Mesendoderm (in vitro differentiated cells): ENCODE data around the gene EIF5A2. TPM values are rescaled to one million over a fixed set of nuclear protein-coding genes. Genes with fewer than 3 reads are reported as not detected.

Experiments
- DNase-seq: peaks from one replicate; pipeline ENCODE4 v3.0.0; 2013
- H2AK5ac ChIP-seq: 2 replicates; pipeline ENCODE4 v1.6.1; 2013; ENCODE audit warnings: low read length, inconsistent platforms
- H2BK120ac ChIP-seq: 2 replicates; pipeline ENCODE4 v1.6.1; 2013; ENCODE audit warnings: low read depth, mild to moderate bottlenecking, low read length, moderate library complexity, mixed read lengths
- H2BK15ac ChIP-seq: replicated peaks from 2 replicates; pipeline ENCODE4 v1.6.1; 2013; ENCODE audit warnings: low read depth, mild to moderate bottlenecking, moderate library complexity
- H2BK5ac ChIP-seq: 2 replicates; pipeline ENCODE4 v1.6.1; 2013; ENCODE audit warnings: low read length, inconsistent platforms
- H3K18ac ChIP-seq: 2 replicates; pipeline ENCODE4 v1.6.1; 2013; ENCODE audit warnings: mild to moderate bottlenecking, low read length, mixed read lengths
- H3K23ac ChIP-seq: one replicate; pipeline ENCODE4 v1.6.1; 2013; ENCODE audit warnings: low read length
- H3K27ac ChIP-seq: 2 replicates; pipeline ENCODE4 v1.5.1; 2013; ENCODE audit warnings: low read depth, mild to moderate bottlenecking, inconsistent platforms, low read length, moderate library complexity
- H3K27me3 ChIP-seq: 2 replicates; pipeline ENCODE4 v1.6.1; 2013; ENCODE audit warnings: low read length, control low read depth, mild to moderate bottlenecking, inconsistent platforms; ENCODE audit not compliant: insufficient read depth, poor library complexity
- H3K36me3 ChIP-seq: 2 replicates; pipeline ENCODE4 v1.6.1; 2013; ENCODE audit warnings: low read length, inconsistent platforms; ENCODE audit not compliant: control insufficient read depth, insufficient read depth
- H3K4ac ChIP-seq: one replicate; pipeline ENCODE4 v1.6.1; 2013; ENCODE audit warnings: low read depth, mild to moderate bottlenecking, low read length, moderate library complexity
- H3K4me1 ChIP-seq: 2 replicates; pipeline ENCODE4 v1.6.1; 2013; ENCODE audit warnings: low read depth, low read length, inconsistent platforms; ENCODE audit not compliant: control insufficient read depth
- H3K4me2 ChIP-seq: 2 replicates; pipeline ENCODE4 v1.6.1; 2013; ENCODE audit warnings: low read length
- H3K4me3 ChIP-seq: 2 replicates; pipeline ENCODE4 v1.5.1; 2013; ENCODE audit warnings: mild to moderate bottlenecking, low read length
- H3K56ac ChIP-seq: one replicate; pipeline ENCODE4 v1.6.1; 2013; ENCODE audit warnings: low read length
- H3K79me1 ChIP-seq: 2 replicates; pipeline ENCODE4 v1.6.1; 2013; ENCODE audit warnings: low read length, inconsistent platforms
- H3K79me2 ChIP-seq: 2 replicates; pipeline ENCODE4 v1.6.1; 2013; ENCODE audit warnings: mild to moderate bottlenecking, low read length; ENCODE audit not compliant: control insufficient read depth, insufficient read depth
- H3K9ac ChIP-seq: 2 replicates; pipeline ENCODE4 v1.6.1; 2013; ENCODE audit warnings: low read length, inconsistent platforms
- H4K5ac ChIP-seq: one replicate; pipeline ENCODE4 v1.6.1; 2013; ENCODE audit warnings: low read length
- H4K8ac ChIP-seq: one replicate; pipeline ENCODE4 v1.6.1; 2013; ENCODE audit warnings: low read depth, mild to moderate bottlenecking, control low read depth, low read length, moderate library complexity
- WGBS: extraction: QIAGEN DNeasy Blood & Tissue Kit; methylation state at CpG from one replicate; pipeline ENCODE4 v1.1.7; 2013; ENCODE audit warnings: low lambda C conversion rate, missing lambda C conversion rate; ENCODE audit not compliant: insufficient coverage; ENCODE audit errors: extremely low coverage; 5-methylcytosine and 5-hydroxymethylcytosine counted together
- polyA plus RNA-seq, 2 experiments: library from polyadenylated mRNA; stranded (reverse); fragments of 200-250 nt; gene quantifications; one replicate each; pipeline ENCODE4 v1.2.3, GENCODE V29; 2013

EIF5A2 gene
- 9.2 TPM for polyA plus RNA-seq (2013, experiment 1 of 2)
- 9.6 TPM for polyA plus RNA-seq (2013, experiment 2 of 2)

- H3K79me1 ChIP-seq = no peaks in the 10 kb centered on the region
- H2BK5ac ChIP-seq = no peak within 1 kb of the TSS
- peak within 1 kb of the TSS; percentile 63 for H3K18ac ChIP-seq
- H3K56ac ChIP-seq = peak within 1 kb of the TSS; percentile 91
- H3K27me3 ChIP-seq = no peaks in the 10 kb centered on the region
- no peaks in the 10 kb centered on the region for H3K79me2 ChIP-seq
- peak within 1 kb of the TSS; percentile 86 for H3K4me2 ChIP-seq
- peak within 1 kb of the TSS; percentile 87 for H3K9ac ChIP-seq
- DNase-seq = peak; percentile 98
- H2BK120ac ChIP-seq = no peak within 1 kb of the TSS
- no peak within 1 kb of the TSS for H4K8ac ChIP-seq
- no peak within 1 kb of the TSS for H2BK15ac ChIP-seq
- H3K4me1 ChIP-seq = no peaks in the 10 kb centered on the region
- H2AK5ac ChIP-seq = no peak within 1 kb of the TSS
- no peaks in the 10 kb centered on the region for H3K36me3 ChIP-seq
- no peak within 1 kb of the TSS for H3K23ac ChIP-seq
- no peak within 1 kb of the TSS for H4K5ac ChIP-seq
- no peak within 1 kb of the TSS for H3K27ac ChIP-seq
- no CpG with 5 or more reads among the region's 73 CpGs for WGBS
- no peak within 1 kb of the TSS for H3K4ac ChIP-seq
- peak within 1 kb of the TSS; percentile 84 for H3K4me3 ChIP-seq
Measured at GRCh38 chr3:170908235-170909116, at the start of gene EIF5A2. Gene EIF5A2, minus strand, starts transcription at chr3:170908637. Its CDS starts 831 bp downstream, at chr3:170907806.

- H3K27me3 ChIP-seq = no peaks in the 10 kb centered on the region
- no peak overlapping the region for H2BK5ac ChIP-seq
- no peaks in the 10 kb centered on the region for H3K79me1 ChIP-seq
- no peak overlapping the region for H2BK15ac ChIP-seq
- H3K9ac ChIP-seq = no peak overlapping the region
- H3K56ac ChIP-seq = no peak overlapping the region
- no peak overlapping the region for H3K23ac ChIP-seq
- H2AK5ac ChIP-seq = no peak overlapping the region
- no peak overlapping the region for H3K27ac ChIP-seq
- H4K5ac ChIP-seq = no peak overlapping the region
- no peak overlapping the region for H3K18ac ChIP-seq
- no peaks in the 10 kb centered on the region for H3K4me1 ChIP-seq
- H2BK120ac ChIP-seq = no peak overlapping the region
- H3K4me2 ChIP-seq = no peak overlapping the region
- no peaks in the 10 kb centered on the region for H3K79me2 ChIP-seq
- no peaks in the 10 kb centered on the region for H3K36me3 ChIP-seq
- H3K4ac ChIP-seq = no peak overlapping the region
- H4K8ac ChIP-seq = no peak overlapping the region
- DNase-seq = no peak
- no peak overlapping the region for H3K4me3 ChIP-seq
Measured at GRCh38 chr3:170956647-170957046, 48.2 kb upstream of the EIF5A2 start.

- H3K9ac ChIP-seq = no peak overlapping the region
- no peak overlapping the region for H3K56ac ChIP-seq
- no peaks in the 10 kb centered on the region for H3K79me2 ChIP-seq
- no peak overlapping the region for H2AK5ac ChIP-seq
- H3K27ac ChIP-seq = no peak overlapping the region
- H3K4me1 ChIP-seq = no peaks in the 10 kb centered on the region
- no peak overlapping the region for H4K8ac ChIP-seq
- H3K4ac ChIP-seq = no peak overlapping the region
- H3K4me2 ChIP-seq = no peak overlapping the region
- no peak overlapping the region for H3K23ac ChIP-seq
- DNase-seq = no peak
- H3K4me3 ChIP-seq = no peak overlapping the region
- H2BK5ac ChIP-seq = no peak overlapping the region
- no peak overlapping the region for H2BK120ac ChIP-seq
- no peaks in the 10 kb centered on the region for H3K27me3 ChIP-seq
- H3K79me1 ChIP-seq = no peaks in the 10 kb centered on the region
- no peak overlapping the region for H4K5ac ChIP-seq
- no CpG with 5 or more reads among the region's 12 CpGs for WGBS
- no peak overlapping the region for H3K18ac ChIP-seq
- no peaks in the 10 kb centered on the region for H3K36me3 ChIP-seq
- H2BK15ac ChIP-seq = no peak overlapping the region
Measured at GRCh38 chr3:170953736-170954135, 45.3 kb upstream of the EIF5A2 start.

- Histone ChIP-seq H3K4ac (no peak overlapping the region), H2AK5ac (no peak overlapping the region), H2BK15ac (no peak overlapping the region), H3K27me3 (no peaks in the 10 kb centered on the region), H3K36me3 (no peaks in the 10 kb centered on the region), H2BK120ac (no peak overlapping the region), H3K79me2 (no peaks in the 10 kb centered on the region), H3K56ac (no peak overlapping the region), H3K4me2 (no peak overlapping the region), H3K18ac (no peak overlapping the region), H3K27ac (no peak overlapping the region), H3K79me1 (no peaks in the 10 kb centered on the region), H4K5ac (no peak overlapping the region), H2BK5ac (no peak overlapping the region), H3K23ac (no peak overlapping the region), H4K8ac (no peak overlapping the region), H3K9ac (no peak overlapping the region), H3K4me1 (no peaks in the 10 kb centered on the region), H3K4me3 (no peak overlapping the region)
- peak; percentile 15 for DNase-seq
- no CpG with 5 or more reads among the region's 13 CpGs for WGBS
Measured at GRCh38 chr3:170953229-170953628, 44.8 kb upstream of the EIF5A2 start.

- H4K8ac ChIP-seq = no peak overlapping the region
- no peak overlapping the region for H3K18ac ChIP-seq
- H3K23ac ChIP-seq = no peak overlapping the region
- no peaks in the 10 kb centered on the region for H3K79me2 ChIP-seq
- H3K4me1 ChIP-seq = no peaks in the 10 kb centered on the region
- H2BK120ac ChIP-seq = no peak overlapping the region
- no peaks in the 10 kb centered on the region for H3K79me1 ChIP-seq
- H2AK5ac ChIP-seq = no peak overlapping the region
- no peaks in the 10 kb centered on the region for H3K36me3 ChIP-seq
- no peak for DNase-seq
- H3K27ac ChIP-seq = no peak overlapping the region
- no peaks in the 10 kb centered on the region for H3K27me3 ChIP-seq
- no peak overlapping the region for H3K4me2 ChIP-seq
- no peak overlapping the region for H2BK5ac ChIP-seq
- no peak overlapping the region for H3K56ac ChIP-seq
- H3K4me3 ChIP-seq = no peak overlapping the region
- no peak overlapping the region for H3K4ac ChIP-seq
- no peak overlapping the region for H3K9ac ChIP-seq
- WGBS = no CpG with 5 or more reads among the region's 2 CpGs
- H4K5ac ChIP-seq = no peak overlapping the region
- H2BK15ac ChIP-seq = no peak overlapping the region
Measured at GRCh38 chr3:170949211-170949610, 40.8 kb upstream of the EIF5A2 start.
